WTC11 (cell line): ENCODE results near the gene TFF3. TPM values are rescaled to one million over a fixed set of nuclear protein-coding genes. Genes with fewer than 3 reads are reported as not detected.

Experiments used
- ATAC-seq: fragments of 200-7000 bp; cut with Tn5 transposase; 2 replicates; pipeline ENCODE4 v1.10.0; 2021; ENCODE audit warnings: mild to moderate bottlenecking, moderate library complexity
- CTCF ChIA-PET: fragments of 300-600 bp; sonication (Branson Sonifier 250); formaldehyde crosslinking; loops from one replicate; lab custom pipeline; 2021; ENCODE audit warnings: antibody characterized with exemption; lab: Charles Lee
- POLR2A ChIA-PET: fragments of 350-600 bp; sonication (Branson Sonifier 250); formaldehyde crosslinking; loops from one replicate; lab custom pipeline; 2021; ENCODE audit warnings: antibody characterized with exemption; lab: Charles Lee
- DNase-seq: peaks from one replicate; pipeline ENCODE4 v3.0.0; 2021; ENCODE audit warnings: low spot score
- H3K27ac Mint-ChIP-seq: 2 replicates; pipeline ENCODE4 v1.8.0; 2021; ENCODE audit warnings: mixed read lengths
- H3K27me3 Mint-ChIP-seq: 2 replicates; pipeline ENCODE4 v1.8.0; 2021; ENCODE audit warnings: low read depth, mild to moderate bottlenecking, moderate library complexity, mixed read lengths
- H3K36me3 Mint-ChIP-seq: 2 replicates; pipeline ENCODE4 v1.8.0; 2021; ENCODE audit warnings: mixed read lengths
- H3K4me1 Mint-ChIP-seq: 2 replicates; pipeline ENCODE4 v1.8.0; 2022; ENCODE audit warnings: mixed read lengths
- H3K4me3 Mint-ChIP-seq: 2 replicates; pipeline ENCODE4 v1.8.0; 2021; ENCODE audit warnings: mild to moderate bottlenecking, moderate library complexity, mixed read lengths
- H3K9me3 Mint-ChIP-seq: 2 replicates; pipeline ENCODE4 v1.8.0; 2021; ENCODE audit warnings: mixed read lengths
- ETV6 ChIP-seq: sonication (generic); formaldehyde crosslinking; IDR thresholded peaks from 2 replicates; pipeline ENCODE4 v1.8.1; 2022; ENCODE audit warnings: mild to moderate bottlenecking, missing genetic modification reagents
- FOXJ3 ChIP-seq: sonication (generic); formaldehyde crosslinking; IDR thresholded peaks from 2 replicates; pipeline ENCODE4 v1.9.0; 2021; ENCODE audit warnings: missing genetic modification reagents, mild to moderate bottlenecking, borderline replicate concordance
- FOXK1 ChIP-seq: sonication (generic); formaldehyde crosslinking; IDR thresholded peaks from 2 replicates; pipeline ENCODE4 v1.8.0; 2022; ENCODE audit warnings: mild to moderate bottlenecking, moderate library complexity, missing genetic modification reagents
- HMGA2 ChIP-seq: fragments of 250-450 bp; sonication (Bioruptor Pico); IDR thresholded peaks from 2 replicates; pipeline ENCODE4 v1.4.0; 2021; ENCODE audit warnings: mild to moderate bottlenecking, moderate library complexity
- KAT7 ChIP-seq: sonication (generic); formaldehyde crosslinking; IDR thresholded peaks from 2 replicates; pipeline ENCODE4 v1.8.1; 2023; ENCODE audit warnings: missing genetic modification reagents, mild to moderate bottlenecking, borderline replicate concordance
- OVOL2 ChIP-seq: fragments of 250-450 bp; sonication (Bioruptor Pico); IDR thresholded peaks from 2 replicates; pipeline ENCODE4 v1.9.0; 2021; ENCODE audit warnings: mild to moderate bottlenecking, borderline replicate concordance
- PRRX2 ChIP-seq: fragments of 250-450 bp; sonication (Bioruptor Pico); IDR thresholded peaks from 2 replicates; pipeline ENCODE4 v1.8.0; 2021; ENCODE audit warnings: mild to moderate bottlenecking
- RELA ChIP-seq: sonication (generic); formaldehyde crosslinking; IDR thresholded peaks from 2 replicates; pipeline ENCODE4 v1.8.1; 2022; ENCODE audit warnings: missing genetic modification reagents, mild to moderate bottlenecking, borderline replicate concordance
- RORB ChIP-seq: fragments of 250-450 bp; sonication (Bioruptor Pico); IDR thresholded peaks from 2 replicates; pipeline ENCODE4 v1.9.0; 2021; ENCODE audit warnings: mild to moderate bottlenecking
- SP1 ChIP-seq: sonication (generic); formaldehyde crosslinking; conservative IDR thresholded peaks from 2 replicates; pipeline ENCODE4 v1.8.1; 2022; ENCODE audit warnings: missing genetic modification reagents
- ZBTB21 ChIP-seq: sonication (generic); formaldehyde crosslinking; IDR thresholded peaks from 2 replicates; pipeline ENCODE4 v1.8.1; 2023; ENCODE audit warnings: mild to moderate bottlenecking, missing genetic modification reagents, borderline replicate concordance
- ZNF232 ChIP-seq: sonication (generic); formaldehyde crosslinking; IDR thresholded peaks from 2 replicates; pipeline ENCODE4 v1.8.0; 2022; ENCODE audit warnings: mild to moderate bottlenecking, missing genetic modification reagents
- ZNF263 ChIP-seq: sonication (generic); formaldehyde crosslinking; IDR thresholded peaks from 2 replicates; pipeline ENCODE4 v1.8.1; 2022; ENCODE audit warnings: low read depth, mild to moderate bottlenecking, moderate library complexity, missing genetic modification reagents
- ZNF416 ChIP-seq: fragments of 250-450 bp; sonication (Bioruptor Pico); IDR thresholded peaks from 2 replicates; pipeline ENCODE4 v1.9.0; 2021; ENCODE audit warnings: mild to moderate bottlenecking, inconsistent platforms
- total RNA-seq: library from RNA; stranded (reverse); gene quantifications from 3 replicates; pipeline ENCODE4 v1.2.3, GENCODE V29; 2021
- TF ChIP-seq, protein P1 (sequence below): fragments of 200-600 bp; IDR thresholded peaks from 2 replicates; pipeline ENCODE4 v1.8.0; 2022; ENCODE audit warnings: antibody characterized with exemption
- TF ChIP-seq, protein P2 (sequence below): sonication (generic); formaldehyde crosslinking; IDR thresholded peaks from 2 replicates; pipeline ENCODE4 v1.8.1; 2023; ENCODE audit warnings: mild to moderate bottlenecking, missing genetic modification reagents, moderate library complexity
- TF ChIP-seq, protein P3 (sequence below): sonication (generic); formaldehyde crosslinking; IDR thresholded peaks from 2 replicates; pipeline ENCODE4 v1.8.0; 2023; ENCODE audit warnings: missing genetic modification reagents, mild to moderate bottlenecking, borderline replicate concordance
- TF ChIP-seq, protein P4 (sequence below): sonication (generic); formaldehyde crosslinking; IDR thresholded peaks from 2 replicates; pipeline ENCODE4 v1.8.1; 2023; ENCODE audit warnings: mild to moderate bottlenecking, missing genetic modification reagents
- TF ChIP-seq, protein P5 (sequence below): sonication (generic); formaldehyde crosslinking; IDR thresholded peaks from 2 replicates; pipeline ENCODE4 v1.8.1; 2022; ENCODE audit warnings: low read depth, missing genetic modification reagents, borderline replicate concordance

The TFF3 gene
- total RNA-seq, 1 experiment from 2014 or later: 4.2 TPM

DNA sequence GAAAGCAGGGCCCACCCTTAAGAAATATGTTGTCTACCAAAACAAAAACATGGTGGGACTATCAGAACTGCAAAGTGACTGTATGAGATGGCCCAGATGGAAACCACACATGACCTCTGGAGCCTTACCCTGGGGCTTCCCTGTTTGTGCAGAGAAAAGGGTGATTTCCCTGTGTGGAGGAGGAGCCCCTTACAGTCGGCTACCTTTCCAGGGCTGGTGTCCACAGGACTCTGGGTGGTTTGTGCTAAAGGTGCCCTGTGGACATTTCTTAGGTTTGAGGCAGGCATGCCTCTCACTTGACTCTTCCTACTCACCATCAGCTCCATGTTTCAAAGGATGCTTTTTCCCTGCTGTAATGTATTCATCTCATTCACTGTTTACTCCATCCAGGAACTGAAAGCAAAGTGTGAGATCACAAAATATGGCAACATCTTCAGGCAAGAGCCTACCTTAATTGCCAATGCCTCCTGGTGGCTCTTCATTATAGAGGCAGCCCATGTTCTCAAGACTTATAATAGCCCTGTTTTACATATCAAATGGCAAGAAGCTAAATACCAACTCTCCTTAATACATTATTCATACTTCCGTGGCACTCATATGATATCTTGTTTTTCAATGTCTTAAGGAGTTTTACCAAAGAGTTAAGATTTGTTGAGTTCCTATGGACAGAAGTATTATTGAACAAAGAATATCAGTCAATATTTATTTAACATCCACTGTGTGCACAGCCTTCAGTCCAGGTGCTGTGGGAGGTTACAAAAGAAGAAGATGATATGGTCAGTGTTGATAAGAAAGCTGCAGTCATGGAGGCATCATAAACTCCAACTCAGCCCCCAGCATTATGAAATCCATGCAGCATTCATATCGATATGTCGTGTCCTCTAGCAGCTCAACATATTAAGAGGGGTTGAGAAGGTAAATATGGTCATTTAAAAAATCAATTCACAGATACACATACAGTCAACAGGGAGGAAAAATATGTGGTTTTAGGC lies 15.5 kb upstream of the TFF3 start (continued):
- TF ChIP-seq, protein P1, sequence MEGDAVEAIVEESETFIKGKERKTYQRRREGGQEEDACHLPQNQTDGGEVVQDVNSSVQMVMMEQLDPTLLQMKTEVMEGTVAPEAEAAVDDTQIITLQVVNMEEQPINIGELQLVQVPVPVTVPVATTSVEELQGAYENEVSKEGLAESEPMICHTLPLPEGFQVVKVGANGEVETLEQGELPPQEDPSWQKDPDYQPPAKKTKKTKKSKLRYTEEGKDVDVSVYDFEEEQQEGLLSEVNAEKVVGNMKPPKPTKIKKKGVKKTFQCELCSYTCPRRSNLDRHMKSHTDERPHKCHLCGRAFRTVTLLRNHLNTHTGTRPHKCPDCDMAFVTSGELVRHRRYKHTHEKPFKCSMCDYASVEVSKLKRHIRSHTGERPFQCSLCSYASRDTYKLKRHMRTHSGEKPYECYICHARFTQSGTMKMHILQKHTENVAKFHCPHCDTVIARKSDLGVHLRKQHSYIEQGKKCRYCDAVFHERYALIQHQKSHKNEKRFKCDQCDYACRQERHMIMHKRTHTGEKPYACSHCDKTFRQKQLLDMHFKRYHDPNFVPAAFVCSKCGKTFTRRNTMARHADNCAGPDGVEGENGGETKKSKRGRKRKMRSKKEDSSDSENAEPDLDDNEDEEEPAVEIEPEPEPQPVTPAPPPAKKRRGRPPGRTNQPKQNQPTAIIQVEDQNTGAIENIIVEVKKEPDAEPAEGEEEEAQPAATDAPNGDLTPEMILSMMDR: no peak
- TF ChIP-seq RORB (CRISPR knock-in tag) (no peak), FOXJ3 (CRISPR knock-in tag) (no peak), OVOL2 (CRISPR knock-in tag) (no peak)

DNA sequence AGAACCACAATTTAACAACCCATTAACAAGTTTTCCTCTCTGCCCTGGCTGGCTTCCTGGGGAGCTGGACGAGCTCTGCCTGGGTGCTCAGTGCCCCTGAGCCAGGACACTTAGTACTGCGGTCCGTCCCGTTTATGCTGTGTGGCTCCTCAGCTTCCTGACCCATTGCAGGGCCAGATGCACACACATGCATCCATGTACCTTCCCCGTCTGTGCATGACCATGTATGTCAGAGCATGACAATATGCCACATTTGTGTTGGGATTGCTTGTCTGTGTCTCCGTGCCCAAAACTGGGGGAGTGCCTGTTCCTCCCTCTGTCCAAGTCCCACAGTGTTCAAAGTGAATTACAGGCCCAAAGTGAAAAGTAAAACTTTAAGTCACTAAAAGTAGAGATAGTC lies 9.7 kb upstream of the TFF3 start:
- Mint-ChIP-seq H3K27ac (no peak overlapping the region), H3K4me1 (peaks cover 9% of the 10 kb centered on the region; the same call in 1 of the 2 replicates), H3K36me3 (peaks cover 20% of the 10 kb centered on the region), H3K4me3 (no peak overlapping the region), H3K27me3 (peaks cover 6% of the 10 kb centered on the region), H3K9me3 (peaks cover 19% of the 10 kb centered on the region)
- DNase-seq: no peak
- ChIA-PET POLR2A (no interaction called here), CTCF (interaction anchor here (0.9 to 2.5 kb wide), 3 partner anchors 13 to 15 kb away, joined by 3 to 10 read pairs (median 3); no protein-coding TSS in a partner anchor)
- ATAC-seq: no peak
- TF ChIP-seq, protein P2, sequence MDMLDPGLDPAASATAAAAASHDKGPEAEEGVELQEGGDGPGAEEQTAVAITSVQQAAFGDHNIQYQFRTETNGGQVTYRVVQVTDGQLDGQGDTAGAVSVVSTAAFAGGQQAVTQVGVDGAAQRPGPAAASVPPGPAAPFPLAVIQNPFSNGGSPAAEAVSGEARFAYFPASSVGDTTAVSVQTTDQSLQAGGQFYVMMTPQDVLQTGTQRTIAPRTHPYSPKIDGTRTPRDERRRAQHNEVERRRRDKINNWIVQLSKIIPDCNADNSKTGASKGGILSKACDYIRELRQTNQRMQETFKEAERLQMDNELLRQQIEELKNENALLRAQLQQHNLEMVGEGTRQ (CRISPR knock-in tag): no peak
- no peak for TF ChIP-seq ZNF416 (CRISPR knock-in tag)
- no peak for TF ChIP-seq FOXK1
- no peak for TF ChIP-seq SP1 (CRISPR knock-in tag)
- TF ChIP-seq ZNF263 (CRISPR knock-in tag): no peak
- TF ChIP-seq, protein P3, sequence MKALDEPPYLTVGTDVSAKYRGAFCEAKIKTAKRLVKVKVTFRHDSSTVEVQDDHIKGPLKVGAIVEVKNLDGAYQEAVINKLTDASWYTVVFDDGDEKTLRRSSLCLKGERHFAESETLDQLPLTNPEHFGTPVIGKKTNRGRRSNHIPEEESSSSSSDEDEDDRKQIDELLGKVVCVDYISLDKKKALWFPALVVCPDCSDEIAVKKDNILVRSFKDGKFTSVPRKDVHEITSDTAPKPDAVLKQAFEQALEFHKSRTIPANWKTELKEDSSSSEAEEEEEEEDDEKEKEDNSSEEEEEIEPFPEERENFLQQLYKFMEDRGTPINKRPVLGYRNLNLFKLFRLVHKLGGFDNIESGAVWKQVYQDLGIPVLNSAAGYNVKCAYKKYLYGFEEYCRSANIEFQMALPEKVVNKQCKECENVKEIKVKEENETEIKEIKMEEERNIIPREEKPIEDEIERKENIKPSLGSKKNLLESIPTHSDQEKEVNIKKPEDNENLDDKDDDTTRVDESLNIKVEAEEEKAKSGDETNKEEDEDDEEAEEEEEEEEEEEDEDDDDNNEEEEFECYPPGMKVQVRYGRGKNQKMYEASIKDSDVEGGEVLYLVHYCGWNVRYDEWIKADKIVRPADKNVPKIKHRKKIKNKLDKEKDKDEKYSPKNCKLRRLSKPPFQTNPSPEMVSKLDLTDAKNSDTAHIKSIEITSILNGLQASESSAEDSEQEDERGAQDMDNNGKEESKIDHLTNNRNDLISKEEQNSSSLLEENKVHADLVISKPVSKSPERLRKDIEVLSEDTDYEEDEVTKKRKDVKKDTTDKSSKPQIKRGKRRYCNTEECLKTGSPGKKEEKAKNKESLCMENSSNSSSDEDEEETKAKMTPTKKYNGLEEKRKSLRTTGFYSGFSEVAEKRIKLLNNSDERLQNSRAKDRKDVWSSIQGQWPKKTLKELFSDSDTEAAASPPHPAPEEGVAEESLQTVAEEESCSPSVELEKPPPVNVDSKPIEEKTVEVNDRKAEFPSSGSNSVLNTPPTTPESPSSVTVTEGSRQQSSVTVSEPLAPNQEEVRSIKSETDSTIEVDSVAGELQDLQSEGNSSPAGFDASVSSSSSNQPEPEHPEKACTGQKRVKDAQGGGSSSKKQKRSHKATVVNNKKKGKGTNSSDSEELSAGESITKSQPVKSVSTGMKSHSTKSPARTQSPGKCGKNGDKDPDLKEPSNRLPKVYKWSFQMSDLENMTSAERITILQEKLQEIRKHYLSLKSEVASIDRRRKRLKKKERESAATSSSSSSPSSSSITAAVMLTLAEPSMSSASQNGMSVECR (CRISPR knock-in tag): no peak
- no peak for TF ChIP-seq KAT7 (CRISPR knock-in tag)
- no peak for TF ChIP-seq ETV6 (CRISPR knock-in tag)
- TF ChIP-seq, protein P4, sequence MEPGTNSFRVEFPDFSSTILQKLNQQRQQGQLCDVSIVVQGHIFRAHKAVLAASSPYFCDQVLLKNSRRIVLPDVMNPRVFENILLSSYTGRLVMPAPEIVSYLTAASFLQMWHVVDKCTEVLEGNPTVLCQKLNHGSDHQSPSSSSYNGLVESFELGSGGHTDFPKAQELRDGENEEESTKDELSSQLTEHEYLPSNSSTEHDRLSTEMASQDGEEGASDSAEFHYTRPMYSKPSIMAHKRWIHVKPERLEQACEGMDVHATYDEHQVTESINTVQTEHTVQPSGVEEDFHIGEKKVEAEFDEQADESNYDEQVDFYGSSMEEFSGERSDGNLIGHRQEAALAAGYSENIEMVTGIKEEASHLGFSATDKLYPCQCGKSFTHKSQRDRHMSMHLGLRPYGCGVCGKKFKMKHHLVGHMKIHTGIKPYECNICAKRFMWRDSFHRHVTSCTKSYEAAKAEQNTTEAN: no peak
- TF ChIP-seq ZNF232: no peak
- TF ChIP-seq ZBTB21 (CRISPR knock-in tag): no peak
- TF ChIP-seq RELA (CRISPR knock-in tag): no peak
- no peak for TF ChIP-seq HMGA2
- TF ChIP-seq, protein P5, sequence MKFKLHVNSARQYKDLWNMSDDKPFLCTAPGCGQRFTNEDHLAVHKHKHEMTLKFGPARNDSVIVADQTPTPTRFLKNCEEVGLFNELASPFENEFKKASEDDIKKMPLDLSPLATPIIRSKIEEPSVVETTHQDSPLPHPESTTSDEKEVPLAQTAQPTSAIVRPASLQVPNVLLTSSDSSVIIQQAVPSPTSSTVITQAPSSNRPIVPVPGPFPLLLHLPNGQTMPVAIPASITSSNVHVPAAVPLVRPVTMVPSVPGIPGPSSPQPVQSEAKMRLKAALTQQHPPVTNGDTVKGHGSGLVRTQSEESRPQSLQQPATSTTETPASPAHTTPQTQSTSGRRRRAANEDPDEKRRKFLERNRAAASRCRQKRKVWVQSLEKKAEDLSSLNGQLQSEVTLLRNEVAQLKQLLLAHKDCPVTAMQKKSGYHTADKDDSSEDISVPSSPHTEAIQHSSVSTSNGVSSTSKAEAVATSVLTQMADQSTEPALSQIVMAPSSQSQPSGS (CRISPR knock-in tag): no peak
- no peak for TF ChIP-seq OVOL2 (CRISPR knock-in tag)
- no peak for TF ChIP-seq PRRX2 (CRISPR knock-in tag)
